Vagina (tissue), 2 donors: ENCODE data around the gene WDFY2. TPM values are rescaled to one million over a fixed set of nuclear protein-coding genes. Genes with fewer than 3 reads are reported as not detected.

Source experiments
- DNase-seq, 2 donors: peaks; one replicate each; pipeline ENCODE4 v3.0.0-alpha.2; 2017; ENCODE audit errors: extremely low spot score in 2 of 2
- H3K27ac ChIP-seq: fragments of 200-600 bp; sonication (generic); one replicate; pipeline ENCODE4 v1.5.1; 2019
- H3K27me3 ChIP-seq: fragments of 200-600 bp; sonication (generic); one replicate; pipeline ENCODE4 v1.5.1; 2019
- H3K36me3 ChIP-seq, 2 donors: fragments of 200-600 bp; sonication (generic); one replicate each; pipeline ENCODE4 v1.5.1; 2017 to 2019
- H3K4me1 ChIP-seq: fragments of 200-600 bp; sonication (generic); one replicate; pipeline ENCODE4 v1.5.1; 2019
- H3K4me3 ChIP-seq, 2 donors: fragments of 200-600 bp; sonication (generic); 1 replicate in 1 of 2; 2 replicates in 1 of 2; pipeline ENCODE4 v1.5.1; 2016 to 2019
- H3K9me3 ChIP-seq: fragments of 200-600 bp; sonication (generic); one replicate; pipeline ENCODE4 v1.5.1; 2019
- POLR2A ChIP-seq, 2 donors: fragments of 450-650 bp; IDR thresholded peaks; one replicate each; pipeline ENCODE4 v1.6.1; 2017; ENCODE audit warnings: antibody characterized with exemption in 2 of 2, mild to moderate bottlenecking in 2 of 2, moderate library complexity in 2 of 2
- POLR2AphosphoS5 ChIP-seq, 2 donors: sonication (generic); formaldehyde crosslinking; IDR thresholded peaks; one replicate each; pipeline ENCODE4 v1.9.0; 2017; ENCODE audit warnings: antibody characterized with exemption in 2 of 2, mild to moderate bottlenecking in 2 of 2, low read depth in 1 of 2; ENCODE audit not compliant: insufficient read depth in 1 of 2
- intact Hi-C: fragments of 100-400 bp; cut with DNase I; formaldehyde crosslinking; loops from one replicate; pipeline ENCODE4 v1.15.1; 2023
- total RNA-seq: library from RNA; depleted of rRNA; stranded (reverse); fragments of >200 nt; gene quantifications from one replicate; pipeline ENCODE4 v1.2.3, GENCODE V29; 2016
- TF ChIP-seq, protein P1 (sequence below), 3 experiments: fragments of 450-650 bp in 2 of 3; fragments of 200-600 bp in 1 of 3; sonication (generic) in 1 of 3; IDR thresholded peaks; one replicate each; pipeline ENCODE4 v1.5.1; 2017 to 2019; ENCODE audit warnings: antibody characterized with exemption in 3 of 3, mild to moderate bottlenecking in 2 of 3, moderate library complexity in 2 of 3

Gene WDFY2
- total RNA-seq, 1 donor from 2014 or later, result 26.3 TPM

DNA sequence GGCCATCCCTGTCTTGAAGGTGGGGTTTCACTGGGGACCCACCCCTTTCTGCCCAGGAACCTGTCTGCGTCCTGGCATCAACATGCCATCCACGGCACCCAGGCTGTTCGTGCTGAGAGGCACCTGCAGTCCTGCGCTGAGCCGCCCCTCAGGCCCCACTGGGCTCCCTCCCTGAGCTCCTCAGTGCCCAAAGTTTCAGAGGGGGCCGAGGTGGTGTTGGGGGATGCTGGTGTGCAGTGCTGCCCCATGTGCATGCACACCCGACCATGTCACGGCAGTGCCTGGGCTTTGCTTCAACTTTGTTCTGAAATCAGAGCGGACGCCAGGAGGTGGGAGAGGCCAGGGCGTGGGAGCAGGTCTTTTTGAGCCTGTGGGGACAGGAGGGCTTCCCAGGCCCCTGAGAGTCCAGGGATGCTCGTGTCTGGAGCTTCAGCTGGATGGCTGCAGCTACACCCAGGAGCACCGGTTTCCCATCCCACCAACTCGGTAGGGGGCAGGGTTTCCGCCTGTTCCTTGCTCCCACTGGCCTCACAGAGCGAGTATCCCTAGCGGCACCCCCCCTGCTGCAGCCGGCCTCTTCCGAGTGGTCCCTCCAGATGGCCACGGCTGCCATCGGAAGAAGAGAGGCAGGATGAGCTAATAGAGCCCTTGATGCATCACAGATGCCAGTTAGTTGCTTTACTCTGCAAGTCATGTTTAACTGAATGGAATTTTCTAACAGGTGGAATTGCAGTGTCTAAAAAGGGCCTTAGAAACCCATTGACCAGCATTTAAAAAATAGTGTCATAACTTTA, 44.0 kb downstream of the WDFY2 start:
- Histone ChIP-seq H3K27ac (no peak overlapping the region), H3K4me1 (peaks cover 45% of the 10 kb centered on the region), H3K4me3 (no peak overlapping the region), H3K27me3 (no peaks in the 10 kb centered on the region), H3K36me3 (no peaks in the 10 kb centered on the region), H3K9me3 (no peaks in the 10 kb centered on the region)
- intact Hi-C loops, result no loop called here
- TF ChIP-seq POLR2AphosphoS5 (IDR thresholded peaks at IDR 0.05; ENCODE audit: insufficient read depth in 1 of 2, low read depth in 1 of 2) (no peak), POLR2A (IDR thresholded peaks at IDR 0.05) (no peak)
- TF ChIP-seq, protein P1, sequence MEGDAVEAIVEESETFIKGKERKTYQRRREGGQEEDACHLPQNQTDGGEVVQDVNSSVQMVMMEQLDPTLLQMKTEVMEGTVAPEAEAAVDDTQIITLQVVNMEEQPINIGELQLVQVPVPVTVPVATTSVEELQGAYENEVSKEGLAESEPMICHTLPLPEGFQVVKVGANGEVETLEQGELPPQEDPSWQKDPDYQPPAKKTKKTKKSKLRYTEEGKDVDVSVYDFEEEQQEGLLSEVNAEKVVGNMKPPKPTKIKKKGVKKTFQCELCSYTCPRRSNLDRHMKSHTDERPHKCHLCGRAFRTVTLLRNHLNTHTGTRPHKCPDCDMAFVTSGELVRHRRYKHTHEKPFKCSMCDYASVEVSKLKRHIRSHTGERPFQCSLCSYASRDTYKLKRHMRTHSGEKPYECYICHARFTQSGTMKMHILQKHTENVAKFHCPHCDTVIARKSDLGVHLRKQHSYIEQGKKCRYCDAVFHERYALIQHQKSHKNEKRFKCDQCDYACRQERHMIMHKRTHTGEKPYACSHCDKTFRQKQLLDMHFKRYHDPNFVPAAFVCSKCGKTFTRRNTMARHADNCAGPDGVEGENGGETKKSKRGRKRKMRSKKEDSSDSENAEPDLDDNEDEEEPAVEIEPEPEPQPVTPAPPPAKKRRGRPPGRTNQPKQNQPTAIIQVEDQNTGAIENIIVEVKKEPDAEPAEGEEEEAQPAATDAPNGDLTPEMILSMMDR (IDR thresholded peaks at IDR 0.05), result no peak
- no peak for DNase-seq

DNA sequence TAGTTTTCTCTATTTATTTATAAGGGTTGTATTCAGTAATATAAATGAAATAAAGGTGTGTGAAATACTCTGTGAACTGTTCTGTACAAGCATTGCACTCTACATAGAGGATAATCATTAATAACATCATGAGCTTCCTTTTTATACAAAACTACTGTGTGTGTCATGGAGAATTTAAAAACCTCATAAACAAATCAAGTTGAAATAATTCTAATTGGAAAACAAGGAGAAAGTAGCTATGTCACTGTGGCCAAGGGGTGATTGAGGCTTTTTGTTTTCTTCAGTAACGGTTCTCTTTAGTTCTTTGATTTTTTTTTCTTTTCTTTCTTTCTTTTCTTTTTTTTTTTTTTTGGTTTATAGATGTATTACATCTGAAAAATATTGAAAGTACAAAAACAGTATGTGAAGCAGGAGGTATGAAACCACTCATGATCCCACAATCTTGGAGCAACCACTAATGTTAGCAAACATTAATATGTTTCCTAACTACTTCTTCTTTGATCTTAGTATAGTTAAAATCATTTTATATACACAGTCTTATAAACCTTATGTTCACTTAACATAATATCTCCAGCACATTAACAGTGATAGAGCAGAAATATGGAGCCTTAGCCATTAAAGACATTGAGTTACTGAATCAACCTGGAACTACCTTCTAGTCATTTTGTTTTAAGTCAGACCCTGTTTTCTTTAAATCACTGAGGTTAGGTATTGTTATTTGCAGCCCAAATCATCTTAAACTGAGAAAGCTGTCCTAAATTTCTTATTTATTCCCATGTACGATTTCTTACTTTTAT, 45.4 kb downstream of the WDFY2 start:
- intact Hi-C loops, result no loop called here
- H3K27ac ChIP-seq, result no peak overlapping the region
- TF ChIP-seq POLR2AphosphoS5 (IDR thresholded peaks at IDR 0.05; ENCODE audit: insufficient read depth in 1 of 2, low read depth in 1 of 2) (no peak), POLR2A (IDR thresholded peaks at IDR 0.05) (no peak)
- TF ChIP-seq, protein P1 (IDR thresholded peaks at IDR 0.05), result no peak
- no peaks in the 10 kb centered on the region for H3K27me3 ChIP-seq
- no peaks in the 10 kb centered on the region for H3K9me3 ChIP-seq
- H3K4me3 ChIP-seq, result no peak overlapping the region
- no peaks in the 10 kb centered on the region for H3K36me3 ChIP-seq
- H3K4me1 ChIP-seq, result peaks cover 34% of the 10 kb centered on the region
- DNase-seq, result no peak

DNA sequence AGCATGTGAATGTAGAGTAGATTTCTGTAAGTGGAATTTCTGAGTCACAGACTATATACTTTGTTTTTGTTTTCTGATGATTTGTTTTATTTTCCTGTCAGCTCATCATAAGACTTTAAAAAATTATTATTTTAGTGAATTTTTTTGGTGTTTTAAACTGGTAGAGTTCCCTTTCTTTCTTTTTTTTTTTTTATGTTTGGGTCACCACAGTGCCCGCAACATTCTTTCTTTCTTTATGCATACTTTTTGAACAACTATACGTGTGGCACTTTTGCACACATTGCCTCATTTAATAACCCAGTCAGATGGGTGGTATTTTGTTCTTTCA, 46.0 kb downstream of the WDFY2 start:
- TF ChIP-seq, protein P1 (IDR thresholded peaks at IDR 0.05), result no peak
- TF ChIP-seq POLR2A (IDR thresholded peaks at IDR 0.05) (no peak), POLR2AphosphoS5 (IDR thresholded peaks at IDR 0.05; ENCODE audit: insufficient read depth in 1 of 2, low read depth in 1 of 2) (no peak)
- Histone ChIP-seq H3K27ac (no peak overlapping the region), H3K4me3 (no peak overlapping the region), H3K36me3 (no peaks in the 10 kb centered on the region), H3K9me3 (no peaks in the 10 kb centered on the region), H3K4me1 (peaks cover 33% of the 10 kb centered on the region), H3K27me3 (no peaks in the 10 kb centered on the region)
- intact Hi-C loops, result no loop called here
- no peak for DNase-seq

DNA sequence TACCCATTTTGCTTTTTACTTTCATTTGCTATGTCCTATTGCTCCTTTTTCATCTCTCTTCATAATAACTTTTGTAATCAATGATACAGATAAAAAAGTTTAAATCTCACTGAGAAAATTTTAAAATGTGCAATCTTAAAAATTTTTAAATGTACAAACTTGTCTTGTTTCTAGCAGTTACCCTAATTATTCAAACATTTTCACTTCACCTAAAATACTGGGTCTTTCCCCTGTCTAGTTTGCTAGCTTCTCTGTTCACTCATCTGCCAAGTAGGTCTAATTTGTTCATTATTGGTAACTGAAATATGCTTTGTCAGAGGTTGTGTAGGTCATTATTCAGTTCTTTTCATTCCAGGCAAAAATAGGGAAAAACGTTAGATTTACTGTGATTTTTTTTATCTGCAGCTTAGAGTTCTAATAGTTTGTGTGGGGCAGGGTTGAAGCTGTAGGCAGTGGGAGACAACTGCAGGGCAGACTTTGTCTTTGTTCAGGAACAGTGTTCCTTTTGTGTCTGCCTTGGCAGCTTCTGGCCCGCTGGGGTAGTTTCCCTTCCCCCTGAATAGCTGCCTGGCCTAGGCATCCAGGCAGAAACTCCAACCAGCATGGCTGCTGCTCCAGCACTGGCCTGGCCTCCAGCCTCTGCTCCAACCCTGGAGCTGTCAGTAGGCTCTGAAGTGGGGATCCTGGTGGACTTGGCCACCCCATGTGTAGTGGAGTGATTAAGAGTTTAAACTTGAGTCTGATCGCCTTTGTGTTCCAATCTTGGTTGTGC, 48.5 kb downstream of the WDFY2 start:
- TF ChIP-seq, protein P1 (IDR thresholded peaks at IDR 0.05), result no peak
- TF ChIP-seq POLR2AphosphoS5 (IDR thresholded peaks at IDR 0.05; ENCODE audit: insufficient read depth in 1 of 2, low read depth in 1 of 2), result no peak
- no peak for TF ChIP-seq POLR2A (IDR thresholded peaks at IDR 0.05)
- Histone ChIP-seq H3K4me3 (no peak overlapping the region), H3K4me1 (peaks cover 27% of the 10 kb centered on the region), H3K27me3 (no peaks in the 10 kb centered on the region), H3K9me3 (no peaks in the 10 kb centered on the region), H3K27ac (no peak overlapping the region), H3K36me3 (no peaks in the 10 kb centered on the region)
- no peak for DNase-seq
- intact Hi-C loops, result no loop called here
